DMS153 treated with DMSO at 0.1 percent for 48 hours (cell line): ENCODE results near the gene ODAD4.

ENCODE experiments used
- DNase-seq: peaks from one replicate; lab custom pipeline; 2025; ENCODE audit not compliant: unreplicated experiment; lab: John Stamatoyannopoulos, UW

ODAD4 gene, protein sequence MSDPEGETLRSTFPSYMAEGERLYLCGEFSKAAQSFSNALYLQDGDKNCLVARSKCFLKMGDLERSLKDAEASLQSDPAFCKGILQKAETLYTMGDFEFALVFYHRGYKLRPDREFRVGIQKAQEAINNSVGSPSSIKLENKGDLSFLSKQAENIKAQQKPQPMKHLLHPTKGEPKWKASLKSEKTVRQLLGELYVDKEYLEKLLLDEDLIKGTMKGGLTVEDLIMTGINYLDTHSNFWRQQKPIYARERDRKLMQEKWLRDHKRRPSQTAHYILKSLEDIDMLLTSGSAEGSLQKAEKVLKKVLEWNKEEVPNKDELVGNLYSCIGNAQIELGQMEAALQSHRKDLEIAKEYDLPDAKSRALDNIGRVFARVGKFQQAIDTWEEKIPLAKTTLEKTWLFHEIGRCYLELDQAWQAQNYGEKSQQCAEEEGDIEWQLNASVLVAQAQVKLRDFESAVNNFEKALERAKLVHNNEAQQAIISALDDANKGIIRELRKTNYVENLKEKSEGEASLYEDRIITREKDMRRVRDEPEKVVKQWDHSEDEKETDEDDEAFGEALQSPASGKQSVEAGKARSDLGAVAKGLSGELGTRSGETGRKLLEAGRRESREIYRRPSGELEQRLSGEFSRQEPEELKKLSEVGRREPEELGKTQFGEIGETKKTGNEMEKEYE

DNA sequence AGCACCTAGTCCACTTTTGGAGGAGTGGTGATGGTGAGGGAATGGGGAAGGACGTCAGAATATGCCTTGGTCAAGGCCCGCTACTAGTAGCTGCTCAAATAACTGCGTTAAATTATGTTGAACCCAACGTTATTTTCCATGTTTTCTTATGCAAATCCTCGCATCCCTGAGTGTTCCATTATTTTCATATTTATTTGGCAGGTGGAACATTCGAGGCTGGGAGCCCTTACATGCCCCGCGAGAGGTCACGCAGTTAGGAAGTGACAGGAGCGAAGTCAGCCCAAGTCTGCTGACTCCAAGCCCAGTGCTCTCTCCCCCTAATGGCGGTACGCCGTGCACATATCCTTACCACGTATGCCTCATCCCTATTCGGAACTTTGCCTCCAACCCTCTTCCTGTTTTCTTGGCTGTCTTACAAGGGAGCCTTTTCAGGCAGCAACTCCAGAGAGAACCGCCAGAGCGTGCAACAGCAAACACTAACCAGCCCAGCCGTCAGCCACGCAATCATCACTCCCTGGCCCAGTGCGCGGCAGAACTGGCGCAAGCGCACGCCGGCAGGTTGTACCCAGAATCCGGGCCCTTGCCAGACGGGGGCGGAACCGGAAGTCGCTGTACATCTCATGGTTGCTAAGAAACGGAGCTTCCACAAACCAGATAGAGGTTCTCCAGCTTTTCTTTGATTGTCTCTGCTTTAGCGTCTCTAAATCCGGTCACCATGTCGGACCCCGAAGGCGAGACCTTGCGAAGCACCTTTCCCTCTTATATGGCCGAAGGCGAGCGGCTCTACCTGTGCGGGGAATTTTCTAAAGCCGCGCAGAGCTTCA lies at the start of gene ODAD4:
Gene ODAD4 (plus strand): TSS at position 609 of the 824 bp plus-strand sequence. CDS start 107 bp downstream, at position 716.
- DNase-seq = peak; percentile 96

DNA sequence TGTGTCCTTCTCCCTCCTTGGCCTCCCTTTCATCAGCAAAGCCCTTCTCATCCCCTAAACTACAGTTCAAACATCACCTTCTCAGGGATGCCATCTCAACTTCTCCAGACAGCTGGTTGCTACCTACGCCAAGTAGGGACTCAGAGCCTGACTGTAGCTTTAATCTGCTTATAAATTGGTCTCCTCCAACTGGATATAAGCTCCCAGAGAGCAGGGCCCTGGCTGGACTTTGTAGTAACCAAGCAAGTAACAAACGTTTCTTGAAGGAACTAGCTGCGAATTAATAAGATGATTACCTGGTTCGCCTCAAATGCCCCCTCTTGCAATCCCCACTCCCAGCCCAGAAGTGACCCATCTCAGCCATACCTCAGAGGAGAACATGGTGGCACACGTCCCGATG lies 47.7 kb upstream of the ODAD4 start:
- DNase-seq = no peak

DNA sequence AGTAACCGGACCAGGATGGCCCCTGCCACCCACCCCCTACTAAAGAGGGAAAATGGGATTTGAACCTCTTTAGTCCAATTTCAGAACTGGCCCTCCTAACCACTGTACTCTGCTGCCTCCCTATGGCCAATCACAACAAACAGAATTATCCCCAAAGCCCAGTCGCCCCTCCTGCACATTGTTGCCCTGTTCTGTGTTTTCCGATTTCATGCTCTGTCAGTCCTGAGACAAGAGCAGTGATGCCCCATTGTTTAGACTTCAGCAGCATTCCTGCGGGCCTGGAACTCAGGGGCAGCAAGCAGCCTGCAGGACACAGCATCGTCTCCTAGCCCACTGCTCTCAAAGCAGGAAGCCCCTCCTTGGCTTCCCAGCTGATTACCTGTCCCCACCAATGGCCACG lies 44.7 kb upstream of the ODAD4 start:
- no peak for DNase-seq

DNA sequence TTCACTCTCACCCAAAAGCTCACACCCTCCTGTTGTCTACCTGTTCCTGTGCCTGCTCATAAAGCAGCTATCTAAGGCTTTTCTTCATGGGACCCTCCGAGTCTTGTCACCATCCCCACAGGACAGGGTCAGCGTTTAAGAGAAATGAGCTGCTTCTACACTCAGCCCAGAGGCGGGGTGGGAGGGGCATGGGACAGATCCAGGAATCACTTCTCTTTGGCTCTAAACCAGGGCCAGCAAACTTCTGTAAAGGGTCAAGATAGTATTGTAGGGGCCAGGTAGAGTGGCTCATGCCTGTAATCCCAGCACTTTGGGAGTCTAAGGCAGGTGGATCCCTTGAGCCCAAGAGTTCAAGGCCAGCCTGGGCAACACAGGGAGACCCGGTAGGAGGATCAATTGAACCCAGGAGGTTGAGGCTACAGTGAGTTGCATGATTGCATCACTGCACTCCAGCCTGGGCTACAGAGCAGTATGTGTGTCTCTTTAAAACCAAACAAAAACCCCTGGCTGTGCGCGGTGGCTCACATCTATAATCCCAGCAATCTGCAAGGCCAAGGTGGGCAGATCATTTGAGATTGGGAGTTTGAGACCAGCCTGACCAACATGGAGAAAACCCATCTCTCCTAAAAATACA lies 42.0 kb upstream of the ODAD4 start:
- DNase-seq = no peak

DNA sequence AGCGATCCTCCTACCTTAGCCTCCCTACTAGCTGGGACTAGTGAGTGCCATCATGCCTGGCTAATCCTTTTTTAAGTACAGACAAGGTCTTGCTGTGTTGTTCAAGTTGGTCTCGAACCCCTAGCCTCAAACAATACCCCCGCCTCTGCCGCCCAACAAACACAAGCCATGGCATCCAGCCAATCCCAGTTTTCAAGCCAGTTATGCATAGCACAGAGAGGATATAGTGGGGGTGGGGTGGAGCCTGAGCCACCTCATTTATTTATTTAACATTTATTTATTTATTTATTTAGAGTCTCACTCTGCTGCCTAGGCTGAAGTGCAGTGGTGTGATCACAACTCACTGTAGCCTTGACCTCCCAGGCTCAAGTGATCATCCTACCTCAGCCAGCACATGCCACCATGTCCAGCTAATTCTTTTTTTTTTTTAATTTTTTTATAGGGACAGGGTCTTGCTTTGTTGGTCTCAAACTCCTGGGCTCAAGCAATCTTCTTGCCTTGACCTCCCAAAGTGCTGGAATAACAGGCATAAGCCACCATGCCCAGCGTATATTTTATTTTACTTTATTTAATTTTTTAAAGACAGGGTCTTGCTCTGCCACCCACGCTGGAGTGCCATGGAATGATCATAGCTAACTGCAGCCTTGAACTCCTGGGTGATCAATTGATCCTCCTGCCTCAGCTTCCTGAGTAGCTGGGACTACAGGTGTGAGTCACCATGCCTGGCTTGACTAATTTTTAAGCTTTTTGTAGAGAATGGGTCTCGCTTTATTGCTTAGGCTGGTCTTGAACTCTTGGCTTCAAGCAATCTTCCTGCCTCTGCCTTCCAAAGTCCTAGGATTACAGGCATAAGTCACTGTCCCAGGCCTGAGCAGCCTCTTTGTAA lies 39.0 kb upstream of the ODAD4 start:
- no peak for DNase-seq

DNA sequence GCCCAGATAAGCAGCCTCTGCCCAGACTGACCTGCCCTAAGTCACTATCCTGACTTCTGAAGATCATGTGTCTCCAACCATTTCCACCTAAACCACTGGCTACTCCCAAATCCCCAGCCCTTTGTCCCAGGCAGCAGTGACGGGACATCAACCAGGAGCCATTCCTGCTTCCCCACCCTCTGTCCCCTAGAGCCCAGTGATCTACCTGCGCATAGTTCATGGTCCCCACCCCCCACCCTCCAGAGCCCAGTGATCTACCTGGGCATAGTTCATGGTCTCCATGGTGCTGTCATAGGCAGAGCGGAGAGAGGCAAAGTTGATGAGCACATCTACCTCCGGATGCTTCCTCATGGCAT lies 38.4 kb upstream of the ODAD4 start:
- DNase-seq = no peak

DNA sequence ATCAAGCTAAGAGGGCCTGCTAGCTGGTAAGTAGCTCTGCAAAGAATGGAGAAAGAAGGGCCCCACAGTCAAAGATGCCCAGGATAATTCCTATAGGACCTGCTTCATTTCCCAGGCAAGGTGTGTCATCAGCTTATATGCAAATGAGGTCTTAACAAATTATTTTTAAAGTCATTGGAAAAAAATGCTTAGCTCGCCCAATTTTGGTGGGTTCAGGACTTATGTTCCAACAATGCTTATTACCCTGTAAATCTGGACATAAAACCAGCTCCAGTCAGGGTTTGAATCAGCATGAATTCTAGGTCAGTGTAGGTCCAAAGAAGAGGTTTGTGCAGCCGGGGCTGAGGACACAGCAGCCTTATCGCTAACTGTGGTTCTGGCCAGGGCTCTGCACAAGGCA lies 37.0 kb upstream of the ODAD4 start:
- no peak for DNase-seq

DNA sequence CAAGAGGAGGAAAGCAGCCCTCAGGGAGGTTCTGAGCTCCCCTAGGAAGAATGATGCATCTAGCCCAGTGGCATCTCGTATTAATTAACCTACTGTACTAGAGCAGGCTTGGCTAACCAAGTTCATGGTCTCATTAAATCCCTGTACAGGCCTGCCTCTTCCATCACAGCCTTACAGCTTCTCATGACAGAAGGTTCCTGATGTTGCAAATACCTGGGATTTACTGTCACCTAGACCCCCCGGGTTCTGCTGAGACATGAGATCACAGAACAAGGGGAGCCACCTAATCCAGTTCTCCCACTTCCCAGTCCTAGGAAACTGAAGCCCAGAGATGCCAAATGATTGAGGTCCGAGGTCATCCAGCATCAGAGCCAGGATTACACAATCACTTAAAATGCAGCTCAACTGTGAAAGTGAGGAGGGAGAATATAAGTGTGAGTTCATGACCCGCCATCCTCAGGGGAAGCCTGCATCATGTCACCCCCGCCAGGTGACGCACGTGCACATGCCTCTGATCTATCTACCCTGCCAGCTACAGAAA lies 35.6 kb upstream of the ODAD4 start:
- DNase-seq = no peak

DNA sequence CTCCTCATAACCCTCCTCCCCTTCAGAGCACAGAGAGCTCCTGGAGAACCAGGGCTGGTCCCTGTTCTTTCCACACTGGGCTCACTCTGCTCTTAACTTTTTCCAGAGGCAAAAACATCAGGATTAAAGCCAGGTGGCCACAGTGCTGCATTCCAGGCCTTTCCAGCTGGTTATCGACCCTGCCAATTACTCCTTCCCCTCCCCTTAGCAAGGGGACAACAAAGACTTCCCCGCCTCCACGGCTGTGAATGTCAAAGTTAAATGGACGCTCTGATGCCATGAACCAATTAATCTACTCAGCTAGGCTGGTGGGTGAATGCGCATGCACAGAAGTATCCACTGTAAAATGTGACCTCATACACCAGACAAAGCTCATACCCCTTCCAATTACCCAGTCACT lies 34.8 kb upstream of the ODAD4 start:
- no peak for DNase-seq

DNA sequence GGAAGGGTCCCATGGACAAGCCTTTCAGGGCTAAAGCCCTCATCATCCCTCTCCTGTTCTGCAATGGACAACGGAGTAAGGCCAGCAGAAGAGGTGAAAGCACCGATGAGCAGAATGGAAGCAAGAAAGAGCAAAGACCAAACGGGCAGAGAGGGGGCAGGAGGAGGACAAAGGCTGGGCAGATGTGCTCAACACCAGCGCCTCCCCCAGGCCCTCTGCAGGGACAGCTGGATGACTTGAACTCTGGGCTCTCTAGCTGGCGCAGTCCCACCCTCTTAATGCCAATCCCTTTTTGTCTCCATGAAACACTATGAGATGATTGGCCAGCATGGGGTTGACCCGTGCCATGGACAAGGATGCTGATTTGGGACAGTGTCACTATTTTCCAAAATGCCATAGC lies 33.7 kb upstream of the ODAD4 start:
- DNase-seq = no peak

DNA sequence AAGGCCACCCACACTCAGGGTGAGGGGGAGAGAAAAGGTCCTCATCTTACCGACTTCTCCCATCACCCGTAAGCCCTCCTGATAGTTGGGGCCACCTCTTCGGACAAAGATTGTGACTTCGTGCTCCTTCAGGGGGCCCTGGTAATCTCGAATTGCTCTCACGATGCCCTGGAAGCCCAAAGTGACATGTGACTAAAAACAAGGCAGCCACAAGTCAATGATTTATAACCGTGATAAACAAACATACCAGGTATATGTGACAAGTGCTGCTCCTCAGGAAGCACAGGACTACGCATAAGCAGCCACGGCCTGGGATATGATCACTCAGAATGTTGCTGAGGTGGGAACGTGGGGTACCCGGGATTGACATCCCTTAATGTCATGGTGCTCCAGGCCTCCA lies 28.8 kb upstream of the ODAD4 start:
- no peak for DNase-seq

DNA sequence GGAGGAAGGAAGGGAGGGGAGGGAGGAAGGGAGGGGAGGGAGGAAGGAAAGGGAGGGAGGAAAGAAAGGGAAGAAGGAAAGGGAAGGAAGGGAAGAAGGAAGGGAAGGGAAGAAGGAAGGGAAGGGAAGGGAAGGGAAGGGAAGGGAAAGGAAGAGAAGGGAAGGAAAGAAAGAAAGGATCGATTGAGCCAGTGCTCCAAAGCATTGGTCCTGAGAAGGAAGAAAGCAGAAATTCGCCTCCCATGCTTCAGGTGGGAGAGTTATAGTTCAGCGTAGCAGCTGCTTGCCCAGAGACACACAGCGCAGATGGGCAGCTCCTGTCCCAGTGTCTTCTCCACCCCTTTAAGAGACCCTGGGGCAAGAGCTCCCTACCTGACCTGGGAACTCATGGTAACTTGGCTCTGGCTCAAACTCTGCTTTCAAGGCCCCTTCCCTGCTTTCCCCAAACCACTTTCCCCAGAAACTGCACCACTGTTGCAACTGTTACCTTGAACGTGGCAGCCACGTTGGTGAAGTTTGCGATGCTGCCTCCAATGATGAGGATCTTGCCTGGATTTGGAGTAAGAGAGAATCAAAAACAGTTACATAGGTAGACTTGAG lies 26.1 kb upstream of the ODAD4 start:
- DNase-seq = no peak

DNA sequence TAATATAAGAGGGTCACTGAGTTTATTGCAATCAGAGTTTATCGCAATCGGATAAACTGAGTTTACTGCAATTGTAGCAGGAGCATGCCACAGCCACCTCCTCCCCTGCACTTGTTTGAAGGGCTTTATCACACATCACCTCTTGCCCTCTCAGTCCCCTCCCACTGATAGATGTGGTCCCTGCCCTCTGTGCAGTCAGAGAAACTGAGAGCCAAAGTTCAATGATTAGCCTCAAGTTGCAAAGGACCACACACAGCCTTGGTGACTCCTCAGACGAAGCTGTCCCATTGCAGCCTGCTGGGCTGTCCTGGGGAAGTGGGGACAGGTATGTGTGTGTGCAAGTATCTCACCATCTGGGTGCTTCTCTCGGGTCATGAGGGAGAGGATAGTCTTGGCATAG lies 25.2 kb upstream of the ODAD4 start:
- DNase-seq = no peak

DNA sequence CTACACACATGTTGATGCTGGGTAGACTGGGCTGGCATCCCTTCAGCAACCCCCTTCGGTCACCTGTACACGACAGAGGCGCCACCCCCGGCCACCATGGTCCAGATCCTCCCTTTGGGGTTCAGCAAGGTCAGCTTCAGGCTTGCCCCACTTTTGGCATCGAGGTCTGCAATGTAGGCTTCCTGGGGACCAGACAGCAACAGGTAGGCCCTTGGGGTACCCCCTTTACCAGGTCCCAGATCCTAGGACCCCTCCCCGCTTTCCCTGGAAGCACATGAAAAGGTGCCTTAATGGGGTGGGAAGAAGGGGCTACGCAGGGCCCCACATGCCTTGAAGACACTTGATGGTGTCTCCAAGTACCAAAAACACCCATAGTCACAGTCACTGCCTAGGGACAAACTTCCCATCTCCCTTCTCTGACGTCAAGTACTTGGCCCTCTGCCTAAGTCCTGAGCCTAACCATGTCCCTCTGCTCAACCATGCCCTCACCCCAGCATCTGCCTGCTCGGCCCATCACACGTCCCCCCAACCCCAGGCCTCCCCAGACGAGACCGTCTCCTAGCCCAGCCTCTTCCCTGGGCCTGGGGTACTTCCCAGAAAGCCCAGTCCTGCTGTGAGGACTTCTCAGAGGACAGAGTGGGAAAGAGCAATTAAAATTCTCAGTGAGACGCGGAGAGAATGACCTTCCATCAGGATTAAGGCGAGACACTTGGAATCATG lies 23.8 kb upstream of the ODAD4 start:
- no peak for DNase-seq

DNA sequence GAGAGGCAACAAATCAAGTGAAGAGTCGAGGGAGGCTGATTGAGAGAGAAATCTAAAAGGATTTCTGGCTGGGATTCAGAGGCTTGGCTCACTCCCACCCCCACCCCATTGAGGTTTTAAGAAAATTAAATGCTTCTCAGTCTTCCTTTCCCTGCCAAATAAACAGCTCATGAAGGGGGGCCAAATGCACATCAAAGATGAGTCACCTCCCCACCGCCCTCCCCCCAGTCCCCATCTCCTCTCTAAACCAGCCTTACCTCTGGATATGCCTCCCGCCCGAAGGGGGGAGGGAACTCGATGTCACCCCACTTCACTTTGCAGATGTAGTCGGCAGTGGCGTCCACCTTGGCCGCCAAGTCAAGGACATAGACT lies 23.2 kb upstream of the ODAD4 start:
- no peak for DNase-seq

DNA sequence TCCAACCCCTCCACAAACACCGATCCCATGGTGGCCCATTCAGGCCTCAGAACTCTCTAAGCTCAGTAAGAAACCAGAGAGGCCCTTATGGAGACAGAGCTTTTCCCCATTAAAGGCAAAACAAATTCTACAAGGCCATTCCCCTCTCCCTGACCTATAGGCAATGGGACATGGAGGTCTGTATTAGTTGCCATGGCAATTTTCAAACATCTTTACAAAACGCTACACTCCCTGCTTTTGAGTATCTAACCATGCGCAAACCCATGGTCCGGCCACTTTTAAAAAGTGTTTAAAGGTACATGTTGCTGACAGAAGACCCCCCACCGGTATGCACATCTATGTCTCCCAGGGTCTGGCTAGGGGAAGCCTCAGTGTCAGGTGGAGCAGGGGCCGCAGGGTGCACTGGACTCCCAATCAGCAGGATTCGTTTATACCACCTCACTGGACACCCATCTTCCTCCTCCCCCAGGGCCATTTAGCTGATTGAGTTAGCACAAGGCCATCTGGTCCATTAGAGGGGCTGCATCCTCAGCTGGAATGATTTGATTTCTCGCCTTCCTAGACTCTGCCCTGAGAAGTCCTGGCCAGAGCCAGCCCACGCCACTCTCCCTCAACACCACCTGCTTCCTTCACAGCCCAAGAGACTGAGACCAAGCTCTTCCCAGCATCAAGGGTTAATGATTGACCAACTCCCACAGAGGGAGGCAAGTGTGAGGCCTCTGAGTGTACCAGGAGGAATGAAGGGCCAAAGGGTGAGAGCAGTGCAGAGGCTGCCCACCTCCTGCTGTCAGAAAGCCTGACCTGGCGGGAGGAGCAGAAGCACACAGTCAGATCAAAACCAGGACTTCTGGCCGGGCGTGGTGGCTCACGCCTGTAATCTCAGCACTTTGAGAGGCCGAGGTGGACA lies 22.5 kb upstream of the ODAD4 start:
- no peak for DNase-seq

DNA sequence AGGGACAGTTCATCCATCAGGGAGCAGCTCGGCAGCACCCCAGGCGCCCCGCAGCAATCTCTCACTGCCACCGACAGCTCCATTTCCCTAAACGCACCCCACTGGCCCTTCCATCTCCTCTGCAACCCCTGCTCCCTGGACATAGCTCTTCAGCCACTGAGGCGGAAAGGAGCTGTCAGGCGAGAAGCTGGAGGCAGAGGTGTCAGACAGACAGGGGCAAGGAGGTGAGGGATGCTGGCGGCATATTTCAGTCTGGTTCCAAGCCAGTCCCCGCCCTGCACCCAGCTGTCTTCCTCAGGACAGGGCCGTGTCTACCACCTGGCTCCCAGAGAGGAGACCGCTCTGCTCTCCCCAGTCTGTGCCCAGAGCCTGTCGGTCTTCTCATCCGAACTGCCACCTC lies 21.3 kb upstream of the ODAD4 start:
- DNase-seq = no peak

DNA sequence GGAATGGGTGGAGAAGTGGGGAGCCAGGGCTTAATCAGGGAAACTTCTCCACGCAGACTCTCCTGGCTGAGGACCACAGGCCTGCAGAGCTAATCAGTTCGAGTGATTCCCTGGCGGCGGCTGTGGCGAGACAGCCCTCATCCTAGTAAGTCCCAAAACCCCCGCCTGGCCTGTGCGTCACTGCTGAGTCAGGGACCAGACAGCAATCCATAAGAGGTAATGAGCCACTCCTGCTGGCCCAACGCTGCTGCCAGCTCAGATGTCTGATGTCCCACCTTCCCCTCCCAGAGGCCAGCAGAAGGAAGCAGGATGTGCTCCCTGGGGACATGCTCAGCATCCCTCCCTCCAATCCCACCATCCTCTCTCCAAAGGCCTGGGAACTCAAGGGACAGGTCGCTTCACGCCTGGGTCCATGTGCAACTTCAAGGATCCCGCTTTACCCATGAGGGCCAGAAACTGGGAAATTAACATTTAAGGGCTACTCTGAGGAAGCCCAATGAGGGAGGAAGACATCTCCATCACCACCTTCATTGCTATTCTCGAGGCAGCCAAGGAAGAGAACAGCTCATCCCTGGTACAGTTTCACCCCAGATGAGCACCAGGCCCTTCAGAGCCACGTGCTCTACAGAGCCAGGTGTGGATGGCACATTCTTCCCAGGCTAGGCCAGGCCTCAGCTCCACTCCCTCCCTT lies 19.6 kb upstream of the ODAD4 start:
- DNase-seq = no peak
